HG03432 (cell line): Measurements from ENCODE around the gene LIMS2.

Experiments used
- ATAC-seq: cut with Tn5 transposase; IDR thresholded peaks from one replicate; pipeline ENCODE4 v1.9.1; 2021; ENCODE audit warnings: mild to moderate bottlenecking, moderate library complexity; ENCODE audit not compliant: unreplicated experiment

Gene LIMS2

DNA sequence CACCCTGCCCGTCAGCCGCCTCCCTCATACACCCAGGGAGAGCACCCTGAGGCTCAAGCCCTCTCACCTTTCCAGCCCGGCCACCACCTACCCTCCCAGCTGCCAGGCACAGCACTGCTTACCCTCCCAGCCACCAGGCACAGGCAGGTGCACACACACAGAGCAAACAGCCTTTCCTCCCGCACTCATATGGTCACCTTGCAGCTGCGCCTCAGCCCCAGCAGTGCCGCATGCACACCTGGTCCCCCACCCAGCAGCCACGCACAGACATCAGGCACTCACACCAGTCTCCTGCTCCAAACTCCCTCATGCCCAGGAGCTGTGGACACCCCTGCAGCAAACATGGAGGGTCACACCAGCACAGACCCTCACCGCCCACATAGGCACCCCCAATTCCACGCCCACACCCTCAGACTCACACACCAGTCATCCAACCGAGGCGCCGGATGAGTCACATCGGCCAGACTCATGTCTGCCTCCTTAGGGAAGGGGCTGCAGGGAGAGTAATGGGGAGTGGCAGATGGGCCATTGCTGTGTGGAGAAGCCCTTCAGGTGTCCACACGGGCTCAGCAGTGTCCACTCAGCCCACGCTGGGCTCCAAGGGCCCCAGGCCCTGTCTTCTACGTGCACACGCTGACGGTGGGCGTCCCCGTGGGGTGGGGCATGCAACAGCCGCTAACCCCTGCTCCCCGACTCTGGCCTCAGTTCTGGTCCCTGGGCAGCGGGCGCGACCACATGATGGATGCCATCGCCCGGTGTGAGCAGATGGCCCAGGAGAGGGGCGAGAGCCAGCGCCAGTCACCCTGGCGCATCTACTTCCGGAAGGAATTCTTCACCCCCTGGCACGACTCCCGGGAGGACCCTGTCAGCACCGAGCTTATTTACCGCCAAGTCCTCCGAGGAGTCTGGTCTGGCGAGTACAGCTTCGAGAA is 51.7 kb downstream of the LIMS2 start:
- ATAC-seq, result no peak

DNA sequence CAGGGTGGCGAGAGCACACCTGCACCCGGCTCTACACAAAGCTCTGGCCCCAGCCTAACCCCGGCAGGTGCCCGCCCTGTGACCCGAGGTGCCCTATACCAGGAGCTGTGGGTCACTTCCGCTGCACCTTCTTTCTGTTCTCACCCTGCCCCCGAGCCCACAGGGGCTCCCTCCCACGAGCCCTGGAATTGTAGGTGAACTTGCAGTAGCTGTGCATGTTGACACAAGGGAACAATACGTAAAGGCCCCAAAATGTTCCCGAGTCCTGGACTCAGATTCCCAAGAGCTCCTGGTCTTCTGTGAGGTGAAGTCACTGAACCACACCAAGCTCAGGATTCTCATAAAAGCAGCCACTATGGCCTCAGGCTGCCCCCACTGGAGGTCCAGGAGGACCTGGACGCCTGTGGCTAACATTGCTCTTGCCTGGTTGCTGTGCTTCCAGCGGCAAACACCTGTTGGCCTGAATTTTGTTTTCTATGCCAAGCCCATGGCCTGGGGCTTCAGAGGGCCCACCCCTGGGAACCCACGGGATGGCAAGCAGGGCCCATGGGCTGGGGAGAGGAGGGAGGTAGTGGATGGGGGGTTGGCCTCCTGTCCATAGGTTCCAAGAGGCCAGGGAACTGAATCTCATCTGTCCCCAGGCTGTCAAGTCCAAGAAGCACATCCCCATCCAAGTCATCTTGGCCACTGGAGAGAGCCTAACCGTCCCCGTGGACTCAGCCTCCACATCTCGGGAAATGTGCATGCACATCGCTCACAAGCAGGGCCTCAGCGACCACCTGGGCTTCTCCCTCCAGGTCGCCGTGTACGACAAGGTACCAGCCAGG is 52.6 kb downstream of the LIMS2 start:
- no peak for ATAC-seq

DNA sequence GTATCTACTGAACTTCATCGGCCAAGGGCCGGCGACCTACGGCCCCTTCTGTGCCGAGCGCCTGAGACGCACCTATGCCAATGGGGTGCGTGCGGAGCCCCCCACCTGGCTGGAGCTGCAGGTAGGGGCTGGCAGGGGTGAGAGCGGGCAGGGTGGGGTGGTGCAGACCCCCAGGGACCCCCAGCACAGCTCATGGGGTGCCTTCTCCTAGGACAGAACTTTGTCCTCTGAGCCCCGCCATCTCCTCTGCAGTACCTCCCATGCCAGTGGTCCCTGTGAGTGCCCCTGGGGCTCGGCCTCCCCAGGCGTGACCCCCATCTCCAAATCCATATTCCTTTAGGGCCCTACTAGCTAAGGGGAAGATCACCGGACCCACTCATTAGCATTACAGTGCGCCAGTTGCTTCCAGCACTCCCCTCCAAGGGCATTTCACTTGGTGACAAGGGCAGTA is 53.3 kb downstream of the LIMS2 start:
- ATAC-seq, result no peak

DNA sequence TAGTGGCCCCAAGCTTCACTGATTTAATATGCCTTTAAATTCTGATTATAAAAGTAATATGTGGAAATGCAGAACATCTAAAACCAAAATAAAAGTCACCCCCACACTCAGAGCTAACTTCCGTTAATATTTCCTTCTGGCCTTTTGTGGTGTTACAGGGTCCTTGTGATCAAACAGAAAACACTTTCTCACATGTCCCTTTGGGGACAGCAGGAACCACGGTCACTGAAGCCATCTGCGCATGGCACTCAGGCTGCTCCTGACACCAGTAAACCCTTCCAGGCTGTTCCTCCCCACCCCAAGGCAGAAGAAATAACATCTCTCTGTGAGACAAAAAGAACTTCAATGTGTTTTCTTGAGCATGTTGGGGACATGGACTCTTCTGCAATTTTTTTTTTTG is 54.5 kb downstream of the LIMS2 start:
- ATAC-seq, result no peak

DNA sequence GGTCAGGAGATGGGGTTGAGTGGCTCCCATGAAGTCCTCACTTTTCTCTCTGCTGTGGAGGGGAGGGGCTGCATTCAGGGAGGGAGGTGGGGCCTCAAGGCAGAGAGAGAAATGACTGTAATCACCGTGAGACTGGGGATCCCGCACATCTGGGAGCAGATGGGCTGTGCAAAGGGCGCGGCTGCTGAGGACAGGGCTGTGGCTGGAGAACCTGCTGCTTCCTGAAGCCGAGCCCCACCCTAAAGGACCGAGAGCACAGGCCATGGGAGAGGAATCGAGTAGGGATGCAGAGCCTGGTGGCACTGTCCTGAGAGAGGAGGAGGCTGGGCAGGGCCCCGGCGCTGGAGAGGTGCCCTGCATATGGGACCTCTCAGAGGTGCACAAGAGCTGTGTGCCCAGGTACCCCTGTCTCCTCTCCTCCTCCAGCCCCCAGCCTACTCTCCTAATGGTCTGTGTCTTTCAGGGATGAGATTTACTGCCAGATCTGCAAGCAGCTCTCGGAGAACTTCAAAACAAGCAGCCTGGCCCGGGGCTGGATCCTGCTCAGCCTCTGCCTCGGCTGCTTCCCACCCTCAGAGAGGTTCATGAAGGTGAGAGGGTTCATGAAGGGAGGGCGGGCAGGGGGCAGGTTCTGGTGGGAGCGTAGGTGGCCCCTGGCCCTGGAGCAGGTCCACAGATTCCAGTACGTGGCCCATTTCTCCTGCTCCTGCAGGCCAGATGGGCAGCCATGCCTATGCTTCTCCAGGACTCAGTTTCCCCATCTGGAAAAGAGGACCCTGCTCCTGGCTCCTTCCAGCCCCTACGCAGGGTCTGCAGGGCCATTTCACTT is 55.2 kb downstream of the LIMS2 start:
- ATAC-seq, result peak; percentile 71

DNA sequence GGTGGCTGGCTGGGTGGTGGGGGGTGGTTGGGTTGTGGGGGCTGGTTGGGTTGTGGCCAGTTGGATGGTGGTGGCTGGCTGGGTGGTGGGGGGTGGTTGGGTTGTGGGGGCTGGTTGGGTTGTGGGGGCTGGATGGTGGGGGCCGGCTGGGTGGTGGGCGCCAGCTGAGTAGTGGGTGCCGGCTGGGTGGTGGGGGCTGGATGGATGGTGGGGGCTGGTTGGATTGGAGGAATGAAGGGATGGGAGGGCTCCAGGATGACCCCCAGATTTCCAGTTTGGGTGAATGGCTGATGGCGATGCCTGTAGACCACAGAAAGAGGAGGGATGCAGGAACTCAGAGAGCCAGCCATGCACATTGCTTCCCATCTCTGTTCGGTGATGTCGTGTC is 56.1 kb downstream of the LIMS2 start:
- no peak for ATAC-seq

DNA sequence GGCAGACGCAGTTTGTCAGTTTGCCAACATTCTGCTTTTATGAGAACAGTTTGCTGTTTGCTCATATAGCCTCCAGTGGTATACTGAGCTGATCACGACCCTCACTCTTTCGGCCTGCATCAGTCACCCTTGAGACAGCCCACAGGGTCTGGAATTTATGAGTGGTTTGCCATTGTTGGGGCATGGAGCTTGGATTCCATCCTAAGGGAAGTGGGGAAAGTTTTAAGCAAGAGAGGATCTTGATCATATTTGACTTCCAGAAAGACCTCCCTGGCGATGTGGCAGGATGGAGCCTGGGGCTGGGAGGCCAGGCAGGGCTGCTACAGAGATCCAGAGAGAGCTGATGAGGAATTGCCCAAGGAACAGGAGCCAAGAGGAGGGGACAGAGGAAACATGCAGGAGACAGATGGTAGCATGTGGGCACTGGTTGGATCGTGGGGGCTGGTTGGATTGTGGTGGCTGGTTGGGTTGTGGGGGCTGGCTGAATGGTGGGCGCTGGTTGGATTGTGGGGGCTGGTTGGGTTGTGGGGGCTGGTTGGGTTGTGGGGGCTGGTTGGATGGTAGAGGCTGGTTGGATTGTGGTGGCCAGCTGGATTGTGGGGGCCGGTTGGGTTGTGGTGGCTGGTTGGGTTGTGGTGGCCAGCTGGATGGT is 56.7 kb downstream of the LIMS2 start:
- no peak for ATAC-seq

DNA sequence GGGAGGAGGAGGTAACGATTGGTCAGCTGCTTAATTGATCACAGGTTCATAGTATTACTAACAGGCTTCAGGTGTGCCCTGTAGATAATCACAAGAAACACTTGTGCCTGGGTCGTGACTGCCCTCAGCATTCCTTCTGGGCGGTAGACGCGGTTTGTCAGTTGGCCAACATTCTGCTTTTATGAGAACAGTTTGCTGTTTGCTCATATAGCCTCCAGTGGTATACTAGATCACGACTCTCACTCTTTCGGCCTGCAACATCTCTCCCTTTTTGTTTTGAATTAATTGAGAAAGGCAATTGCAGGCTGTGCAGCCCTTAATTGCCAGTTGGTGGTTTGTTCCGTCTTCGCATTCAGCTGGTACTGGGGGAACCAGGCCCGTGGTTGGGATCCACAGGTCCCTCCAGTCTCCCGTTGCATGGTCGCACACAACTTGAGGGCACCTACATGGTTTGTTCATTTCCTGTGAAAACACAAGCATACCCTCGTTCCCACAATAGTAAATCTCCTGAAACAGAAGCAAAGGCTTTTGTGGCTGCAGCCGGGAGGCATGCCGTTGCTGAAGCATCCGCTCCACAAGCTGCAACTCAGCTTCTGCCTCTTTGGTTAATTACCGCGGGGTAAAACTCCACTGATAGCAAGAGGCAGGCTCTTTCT is 59.7 kb downstream of the LIMS2 start:
- no peak for ATAC-seq

DNA sequence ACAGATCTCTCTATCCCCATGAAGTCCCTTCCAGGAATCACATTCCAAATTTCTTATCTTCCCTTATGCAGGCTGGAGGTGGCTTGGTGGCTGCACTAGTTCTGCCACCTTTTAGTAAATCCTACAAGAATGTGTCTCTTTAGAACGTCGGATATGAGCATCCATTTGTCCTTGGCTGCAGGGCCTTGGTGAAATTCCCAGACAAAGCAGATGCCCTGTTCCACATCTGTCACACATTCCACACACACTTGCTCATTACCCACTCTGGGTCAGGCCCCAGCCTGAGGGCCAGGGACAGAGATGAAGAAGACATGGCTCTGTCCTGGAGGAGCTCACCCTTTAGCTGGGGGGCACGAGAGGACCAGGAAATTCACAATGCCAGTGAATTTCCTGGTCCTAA is 60.6 kb downstream of the LIMS2 start:
- no peak for ATAC-seq

DNA sequence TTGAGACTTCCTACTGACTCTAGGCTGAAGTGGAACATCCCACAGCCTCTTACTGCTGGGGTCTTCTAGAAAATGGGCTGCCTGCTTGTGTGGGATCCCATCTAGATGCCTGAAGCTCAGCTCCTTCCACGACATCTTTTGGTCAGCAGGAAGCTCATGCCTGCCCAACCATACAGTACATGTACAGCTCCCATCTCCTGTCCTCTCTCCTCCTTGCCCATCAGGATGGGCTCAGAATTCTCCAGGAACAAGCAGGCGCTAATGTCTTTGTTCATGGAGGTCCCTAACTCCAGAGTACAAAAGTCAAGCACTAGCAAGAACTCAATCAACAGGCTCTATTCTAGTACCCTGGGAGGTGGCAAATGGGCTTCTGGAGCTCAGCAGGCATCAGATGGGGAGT is 61.1 kb downstream of the LIMS2 start:
- no peak for ATAC-seq

DNA sequence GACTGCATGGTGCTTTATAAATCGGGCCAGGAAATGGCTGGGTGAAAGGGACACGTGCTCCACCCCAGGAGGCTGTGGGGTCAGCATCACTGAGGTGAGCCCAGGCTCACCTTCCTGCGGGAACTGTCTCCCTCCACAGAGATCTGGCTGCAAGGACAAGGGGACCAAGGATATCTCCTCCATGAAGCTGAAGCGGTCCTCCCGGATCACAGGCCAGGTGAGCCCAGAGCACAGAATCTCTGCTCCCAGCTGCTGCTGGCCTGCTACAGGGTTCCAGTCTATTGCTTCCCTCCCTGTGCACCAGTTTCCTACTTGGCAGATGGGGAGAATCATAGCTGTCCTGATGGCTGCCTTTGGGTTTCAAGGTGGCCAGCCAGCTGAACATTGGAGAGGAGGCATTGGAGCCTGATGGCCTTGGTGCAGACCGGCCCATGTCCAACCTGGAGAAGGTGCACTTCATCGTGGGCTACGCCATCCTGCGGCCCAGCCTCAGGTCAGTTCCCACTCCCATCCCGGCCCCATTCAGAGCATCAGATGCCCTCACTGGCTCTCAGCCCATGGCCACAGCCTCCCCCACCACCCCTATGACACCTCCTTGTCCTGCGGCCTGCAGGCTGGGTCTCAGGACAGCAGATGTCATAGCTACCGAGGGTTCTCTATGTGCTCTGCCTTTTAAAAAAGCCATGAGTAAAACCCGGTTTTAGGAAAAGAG is 63.1 kb downstream of the LIMS2 start:
- no peak for ATAC-seq

DNA sequence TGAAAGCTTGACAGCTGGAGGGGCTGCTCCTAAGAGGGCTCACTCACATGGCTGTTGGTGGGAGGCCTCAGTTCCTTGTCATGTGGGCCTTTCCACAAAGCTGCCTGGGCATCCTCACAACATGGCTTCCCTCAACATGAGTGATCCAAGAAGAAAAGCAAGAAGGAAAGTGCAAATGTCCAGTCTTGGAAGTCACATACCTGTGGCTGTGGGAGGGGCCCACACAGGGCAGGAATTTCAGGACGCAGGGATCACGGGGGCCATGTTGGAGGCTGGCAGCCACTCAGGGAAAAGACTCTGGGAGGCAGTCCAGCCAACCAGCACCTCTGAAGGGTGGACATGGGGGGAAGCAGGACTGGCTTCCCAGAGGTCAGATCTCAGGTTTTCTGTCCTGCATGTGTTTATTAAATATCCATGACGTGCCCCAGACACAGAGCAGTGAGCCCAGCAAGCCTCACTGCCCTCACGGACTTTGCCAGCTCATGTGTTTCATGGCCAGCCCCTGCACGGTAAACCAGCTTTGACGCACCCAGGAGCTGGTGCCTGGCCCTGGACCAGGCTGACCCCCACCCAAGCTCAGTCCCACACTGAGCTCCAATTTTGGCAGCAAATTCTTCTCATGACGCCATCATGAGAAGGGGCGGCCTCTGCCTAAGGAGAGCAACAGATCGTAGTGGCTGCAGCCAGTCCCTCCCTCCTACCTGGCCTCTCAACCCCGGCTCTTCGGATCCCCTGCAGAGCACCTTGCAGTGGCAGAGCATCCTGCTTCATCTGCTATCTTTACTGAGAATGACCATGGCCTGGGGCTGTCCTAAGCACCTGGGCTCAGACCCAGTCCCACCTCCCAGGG is 64.0 kb downstream of the LIMS2 start:
- ATAC-seq, result no peak

DNA sequence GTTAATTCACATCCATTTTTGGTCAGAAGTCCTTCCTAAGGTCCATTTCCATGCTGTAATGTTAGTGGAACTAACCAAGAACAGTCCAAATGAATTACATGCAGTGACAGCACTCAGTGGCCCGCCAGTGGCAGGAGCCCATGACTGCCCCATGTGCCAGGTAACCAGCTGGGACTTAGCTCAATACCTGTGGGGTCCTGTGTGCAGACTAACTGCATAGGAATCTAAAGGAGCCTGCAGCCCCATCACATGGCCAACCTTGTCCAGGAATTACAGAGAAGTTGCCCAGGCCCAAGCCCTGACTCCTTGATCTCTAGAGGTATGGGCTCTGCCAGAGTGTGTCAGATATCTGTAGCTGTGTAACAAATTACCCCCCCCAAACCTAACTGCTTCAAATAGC is 64.8 kb downstream of the LIMS2 start:
- no peak for ATAC-seq

DNA sequence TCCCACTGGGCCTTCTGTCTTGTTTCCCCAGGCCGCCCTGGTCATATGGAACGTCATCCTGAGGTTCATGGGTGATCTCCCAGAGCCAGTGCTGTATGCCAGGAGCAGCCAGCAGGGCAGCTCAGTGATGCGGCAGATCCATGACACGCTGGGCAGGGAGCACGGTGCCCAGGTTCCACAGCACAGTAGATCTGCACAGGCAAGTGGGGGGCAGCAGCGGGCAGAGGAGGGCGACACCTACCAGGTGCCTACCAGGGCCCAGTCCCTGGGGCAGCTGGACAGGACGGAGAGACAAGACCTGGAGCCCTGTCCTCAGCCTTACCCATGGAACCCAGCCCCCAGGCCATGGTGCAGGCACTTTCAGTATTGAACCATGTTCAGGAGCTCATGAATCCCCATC is 65.5 kb downstream of the LIMS2 start:
- ATAC-seq, result no peak

DNA sequence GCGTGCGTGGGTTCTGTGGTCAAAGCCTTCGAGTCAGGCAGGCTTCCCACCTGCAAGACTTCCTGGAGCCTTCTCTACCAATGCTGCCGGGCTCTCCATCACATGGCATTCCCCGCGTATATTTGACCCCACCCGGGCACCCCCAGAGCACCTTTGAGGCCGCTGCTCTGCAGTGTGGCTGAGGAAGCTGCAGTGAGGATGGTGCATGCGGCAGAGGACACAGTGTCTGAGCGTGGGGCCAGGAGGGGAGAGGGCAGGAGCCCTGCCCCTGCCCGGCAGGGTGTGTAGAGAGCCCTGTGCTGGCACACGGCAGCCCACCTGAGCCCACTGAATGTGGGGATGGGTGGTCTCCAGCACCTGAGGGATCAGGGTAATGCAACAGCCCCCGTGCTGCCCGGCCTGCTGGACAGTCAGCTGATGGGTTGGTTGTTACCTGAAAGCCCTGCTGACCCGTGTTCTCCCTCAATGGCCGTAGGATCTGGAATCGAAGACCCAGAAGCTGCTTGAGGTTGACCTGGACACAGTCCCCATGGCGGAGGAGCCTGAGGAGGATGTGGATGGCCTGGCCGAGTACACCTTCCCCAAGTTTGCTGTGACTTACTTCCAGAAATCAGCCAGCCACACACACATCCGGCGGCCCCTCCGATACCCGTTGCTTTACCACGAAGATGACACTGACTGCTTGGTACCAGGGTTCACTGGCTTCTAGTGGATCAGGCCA is 66.1 kb downstream of the LIMS2 start:
- no peak for ATAC-seq

DNA sequence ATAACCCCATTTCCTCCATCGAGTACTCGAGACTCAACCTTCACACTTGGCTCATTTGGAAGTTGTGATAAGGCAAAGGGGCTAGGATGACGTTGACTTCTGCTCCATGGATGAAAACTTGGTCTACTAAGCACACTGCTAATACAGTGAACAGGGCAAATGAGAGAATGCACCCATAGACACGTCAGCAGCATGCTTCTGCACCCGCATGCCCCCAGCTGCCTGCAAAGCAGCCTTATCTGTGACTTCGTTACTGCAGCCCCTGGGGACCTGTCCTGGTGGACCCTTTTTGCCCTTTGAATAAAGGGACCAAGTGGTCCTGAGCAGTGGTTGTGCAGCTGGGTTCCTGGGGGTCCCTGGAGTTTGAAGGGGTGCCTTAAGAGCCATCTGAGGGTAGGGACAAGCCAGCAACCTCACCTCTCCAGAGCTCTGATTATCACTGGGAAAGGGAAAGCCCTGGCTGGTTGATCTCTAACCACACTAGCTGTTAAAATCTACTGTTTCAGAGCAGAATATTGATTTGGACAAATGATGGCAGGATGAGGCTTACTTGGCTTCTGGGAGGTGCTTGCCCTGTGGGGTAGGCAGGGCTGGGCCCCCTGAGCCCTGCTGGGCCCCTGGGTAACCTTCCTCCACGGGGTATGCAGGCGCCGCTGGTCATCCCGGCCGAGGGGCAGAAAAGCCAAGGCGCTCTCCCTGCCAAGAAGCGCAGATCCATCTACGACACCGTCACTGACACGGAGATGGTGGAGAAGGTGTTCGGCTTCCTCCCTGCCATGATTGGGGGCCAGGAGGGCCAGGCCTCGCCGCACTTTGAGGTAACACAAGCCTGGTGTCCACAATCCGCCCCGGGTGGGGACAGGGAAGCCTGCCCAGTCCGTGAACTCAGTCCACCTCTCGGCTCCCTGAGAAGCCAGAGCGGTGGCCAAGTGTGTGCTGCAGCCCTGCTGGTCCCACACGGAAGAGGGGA is 67.0 kb downstream of the LIMS2 start:
- no peak for ATAC-seq
